A549 treated with CORT108297 at 1 μM for 4 hours (cell line): Measurements from ENCODE around the gene AIRE. TPM values are rescaled to one million over a fixed set of nuclear protein-coding genes. Genes with fewer than 3 reads are reported as not detected.

Experiments
- total RNA-seq: library from RNA; stranded (reverse); fragments of 200-300 nt; extraction: Qiagen RNA extraction; gene quantifications from 5 replicates; pipeline ENCODE4 v1.2.3, GENCODE V29; 2022

The AIRE gene
- not detected in 5 replicates for total RNA-seq

DNA sequence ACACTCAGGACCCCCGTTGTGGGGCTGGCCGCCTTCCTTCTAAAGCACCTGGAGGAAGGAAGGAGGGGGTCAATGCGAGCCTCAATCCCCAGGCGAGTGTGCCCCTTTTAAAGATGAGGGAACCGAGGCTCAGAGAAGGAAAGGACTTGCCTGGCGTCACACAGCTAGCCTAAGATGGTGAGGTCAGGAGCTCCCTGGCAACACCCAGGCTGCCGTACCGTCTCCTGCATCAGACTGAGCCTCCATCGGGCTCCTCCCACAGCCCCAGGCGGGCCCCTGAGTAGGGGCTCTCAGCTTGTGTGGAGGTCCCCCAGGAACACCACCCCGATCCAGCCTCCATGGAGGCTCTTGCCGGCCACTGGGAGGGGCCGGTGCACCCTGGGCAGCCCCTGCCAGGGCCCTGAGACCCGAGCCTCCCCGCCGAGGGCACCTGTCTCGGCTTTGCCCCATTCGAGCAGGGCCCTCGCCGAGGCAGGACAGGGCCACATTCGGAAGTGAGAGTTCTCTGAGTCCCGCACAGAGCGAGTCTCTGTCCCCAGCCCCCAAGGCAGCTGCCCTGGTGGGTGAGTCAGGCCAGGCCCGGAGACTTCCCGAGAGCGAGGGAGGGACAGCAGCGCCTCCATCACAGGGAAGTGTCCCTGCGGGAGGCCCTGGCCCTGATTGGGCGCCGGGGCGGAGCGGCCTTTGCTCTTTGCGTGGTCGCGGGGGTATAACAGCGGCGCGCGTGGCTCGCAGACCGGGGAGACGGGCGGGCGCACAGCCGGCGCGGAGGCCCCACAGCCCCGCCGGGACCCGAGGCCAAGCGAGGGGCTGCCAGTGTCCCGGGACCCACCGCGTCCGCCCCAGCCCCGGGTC is at the start of gene AIRE:
AIRE (plus strand) TSS at position 739 of the 855 bp plus-strand sequence. CDS start 131 bp downstream, outside the sequence.

DNA sequence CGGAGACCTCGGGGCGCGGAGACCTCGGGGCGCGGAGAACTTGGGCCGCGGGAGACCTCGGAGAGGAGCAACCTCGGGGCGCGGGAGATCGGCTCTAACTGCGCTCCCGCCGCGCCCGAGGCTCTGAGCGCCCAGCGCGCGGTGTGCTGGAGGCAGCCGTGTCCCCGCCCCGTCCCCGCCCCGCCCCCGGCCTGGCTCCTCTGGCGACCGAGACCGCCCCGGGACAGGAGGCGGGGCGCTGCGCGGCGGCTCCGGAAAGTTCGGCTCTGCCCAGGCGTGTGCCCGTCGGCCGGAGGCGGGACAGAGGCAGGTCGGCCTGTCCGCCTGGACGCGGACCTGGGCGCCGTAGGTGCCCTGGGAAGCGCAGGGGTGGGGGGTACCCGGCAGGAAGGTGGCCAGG is 44.8 kb upstream of the AIRE start, which contains the start of gene ICOSLG:
ICOSLG (minus strand) TSS at position 102 of the 400 bp plus-strand sequence. CDS start 126 bp downstream, outside the sequence.

DNA sequence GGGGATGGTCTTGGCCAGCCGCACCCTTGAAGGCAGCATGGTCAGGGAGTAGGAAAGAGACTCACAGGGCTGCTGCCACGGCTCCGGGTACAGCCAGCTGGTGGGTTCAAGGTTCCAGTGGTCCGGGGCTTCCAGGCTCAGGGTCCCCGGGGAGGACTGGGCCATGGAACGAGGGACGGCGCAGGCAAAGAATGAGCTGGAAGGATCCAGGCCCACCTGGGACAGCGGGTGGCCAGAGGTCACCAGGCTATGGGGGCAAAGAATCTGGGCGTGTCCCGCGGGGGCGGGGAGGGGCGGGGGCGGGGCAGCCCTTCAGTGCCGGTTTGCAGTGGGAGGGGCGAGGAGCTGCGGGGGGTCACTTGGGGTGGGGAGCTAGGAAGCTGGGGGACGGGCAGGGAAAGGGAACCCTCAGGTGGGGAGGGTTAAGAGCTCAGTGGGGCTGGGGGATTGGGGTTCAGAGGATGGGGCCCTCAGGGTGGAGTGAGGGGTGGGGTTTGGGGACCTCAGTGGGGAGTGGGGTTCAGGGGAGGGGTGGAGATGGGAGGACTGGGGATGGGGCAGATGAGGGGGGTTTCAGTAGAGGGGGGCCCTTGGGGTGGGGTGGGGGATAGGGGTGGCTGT is 23.9 kb upstream of the AIRE start, which contains the start of gene DNMT3L:
DNMT3L (minus strand) TSS at position 223 of the 621 bp plus-strand sequence. CDS start 638 bp downstream, outside the sequence.

DNA sequence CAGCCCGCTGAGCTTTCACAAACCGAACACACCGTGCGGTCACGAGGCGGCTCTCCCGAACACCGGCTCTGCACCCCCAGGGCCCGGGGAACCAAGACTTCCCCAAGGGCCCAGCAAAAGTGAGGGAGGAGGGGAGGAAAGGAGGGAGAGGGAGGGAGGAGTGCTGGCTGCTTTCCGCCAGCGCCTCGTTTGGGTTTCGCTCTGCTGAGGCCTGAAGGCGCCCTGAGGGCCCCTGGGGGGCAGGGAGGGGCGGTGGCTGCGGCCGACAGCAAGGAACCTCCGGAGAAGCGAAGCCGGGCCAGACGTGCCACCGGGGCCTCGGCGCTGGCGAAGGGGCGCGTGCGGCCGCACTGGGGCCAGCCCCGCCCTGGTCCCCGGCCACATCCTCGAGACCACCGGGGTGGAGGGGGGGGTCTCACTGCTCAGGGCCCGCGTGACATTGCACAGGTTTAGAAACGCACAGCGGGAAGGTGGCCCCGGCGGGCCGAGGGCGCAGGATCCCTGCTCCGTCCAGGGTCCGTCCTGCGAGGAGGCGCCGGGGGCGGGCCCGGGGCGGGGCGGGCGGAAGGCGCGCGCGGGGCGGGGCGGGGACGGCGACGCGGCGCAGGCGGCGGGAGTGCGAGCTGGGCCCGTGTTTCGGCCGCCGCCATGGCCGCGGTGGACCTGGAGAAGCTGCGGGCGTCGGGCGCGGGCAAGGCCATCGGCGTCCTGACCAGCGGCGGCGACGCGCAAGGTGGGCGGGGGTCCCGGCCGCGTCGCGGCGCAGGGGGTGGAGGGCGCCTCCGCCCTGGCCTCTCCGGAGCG is 14.0 kb downstream of the AIRE start, which contains the start of gene PFKL:
PFKL (plus strand) TSS at position 596 of the 804 bp plus-strand sequence; CDS start at position 649, 53 bp downstream.

DNA sequence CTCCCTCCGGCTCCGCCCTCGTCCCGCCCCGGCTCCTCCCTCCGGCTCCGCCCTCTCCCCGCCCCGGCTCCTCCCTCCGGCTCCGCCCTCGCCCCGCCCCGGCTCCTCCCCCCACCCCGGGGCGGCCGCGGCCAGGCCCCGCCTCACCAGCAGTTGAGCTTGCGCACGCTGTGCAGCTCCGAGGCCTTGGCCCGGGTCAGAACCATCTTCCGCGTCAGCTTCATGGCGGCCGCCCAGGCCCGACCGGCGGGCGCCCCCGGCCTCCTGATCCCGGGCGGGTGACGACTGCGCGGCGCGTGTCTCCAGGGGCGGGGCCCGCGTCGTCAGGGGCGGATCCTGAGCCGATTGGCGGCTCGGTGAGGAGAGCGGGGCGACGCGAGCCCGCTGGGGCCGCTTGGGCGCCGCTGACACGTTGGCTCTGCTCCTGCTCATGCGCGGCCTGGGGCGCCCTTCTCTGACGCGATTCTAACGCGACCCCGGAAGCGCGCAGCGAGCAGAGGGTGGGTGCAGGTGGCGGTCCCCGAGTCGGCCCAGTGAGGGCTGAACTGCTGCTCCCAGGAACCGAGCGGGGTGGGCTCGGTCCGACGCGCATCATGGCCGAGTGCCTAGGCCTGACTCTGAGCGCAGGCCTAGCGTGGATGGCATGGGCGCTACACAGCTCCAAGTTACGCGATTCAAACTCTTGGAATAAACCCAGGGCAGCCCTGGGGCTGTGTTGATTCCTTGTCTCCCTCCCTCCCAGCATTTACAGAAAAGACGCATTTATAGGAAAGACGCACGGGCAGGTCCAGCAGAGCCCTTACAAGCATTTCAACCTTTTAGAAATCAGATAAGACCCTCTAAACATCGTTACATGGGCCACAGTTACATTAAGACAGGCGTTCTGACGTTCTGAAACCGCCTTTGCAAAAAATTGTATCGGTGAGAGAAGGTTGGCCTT is 53.6 kb downstream of the AIRE start, which contains the start of gene CFAP410:
CFAP410 (minus strand) TSS at position 420 of the 940 bp plus-strand sequence; CDS start at position 224, 196 bp downstream.

Other genes with a start within 250 kb of the AIRE start
- 1.3 to 2.6 TPM (median 2.3 TPM) in 5 replicates for gene PWP2, start 178.5 kb upstream of the AIRE start, total RNA-seq
- 3.1 to 5.3 TPM (median 4.1 TPM) in 5 replicates for gene GATD3, start 152.2 kb upstream of the AIRE start, total RNA-seq
- 2.1 to 3.3 TPM (median 3.1 TPM) in 5 replicates for gene ICOSLG, start 44.9 kb upstream of the AIRE start, total RNA-seq
- not detected in 5 replicates for gene DNMT3L, start 24.0 kb upstream of the AIRE start, total RNA-seq
- gene PFKL, start 14.2 kb downstream of the AIRE start, total RNA-seq, result 45.3 to 59.5 TPM (median 54.3 TPM) in 5 replicates
- gene CFAP410, start 53.5 kb downstream of the AIRE start, total RNA-seq, result 5.7 to 10.5 TPM (median 8.3 TPM) in 5 replicates
- 7.0 to 11.9 TPM (median 9.0 TPM) in 5 replicates for gene TRPM2, start 67.7 kb downstream of the AIRE start, total RNA-seq
- gene LRRC3, start 169.6 kb downstream of the AIRE start, total RNA-seq, result 1.3 to 2.3 TPM (median 2.1 TPM) in 5 replicates